ENCODE measurements around the gene ZNF654. TPM values are rescaled to one million over a fixed set of nuclear protein-coding genes. Genes with fewer than 3 reads are reported as not detected.

The ZNF654 gene
- total RNA-seq, 2 donors from 2014 or later: 13.2 to 30.8 TPM

GRCh38 chr3:88036221-88036620 lies 22.8 kb upstream of the ZNF654 start:
- H3K27me3 Mint-ChIP-seq: peaks cover 0 to 4% of the 10 kb centered on the region in 2 donors
- H3K9me3 Mint-ChIP-seq: no peaks in the 10 kb centered on the region
- no peak overlapping the region for H3K27ac Mint-ChIP-seq
- no peak overlapping the region for H3K4me3 Mint-ChIP-seq
- DNase-seq (ENCODE audit: low spot score) (no peak), ATAC-seq (no peak)
- H3K36me3 Mint-ChIP-seq: no peaks in the 10 kb centered on the region
- peaks cover 9 to 12% of the 10 kb centered on the region in 2 donors for H3K4me1 Mint-ChIP-seq (ENCODE audit: low read depth in 2 of 2)

GRCh38 chr3:88038566-88038965 lies 20.5 kb upstream of the ZNF654 start:
- H3K9me3 Mint-ChIP-seq: no peaks in the 10 kb centered on the region
- no peaks in the 10 kb centered on the region for H3K4me1 Mint-ChIP-seq (ENCODE audit: low read depth in 2 of 2)
- H3K4me3 Mint-ChIP-seq: no peak overlapping the region
- DNase-seq (ENCODE audit: low spot score): no peak
- no peaks in the 10 kb centered on the region for H3K36me3 Mint-ChIP-seq
- ATAC-seq: no peak
- no peak overlapping the region for H3K27ac Mint-ChIP-seq
- peaks cover 0 to 4% of the 10 kb centered on the region in 2 donors for H3K27me3 Mint-ChIP-seq

DNA sequence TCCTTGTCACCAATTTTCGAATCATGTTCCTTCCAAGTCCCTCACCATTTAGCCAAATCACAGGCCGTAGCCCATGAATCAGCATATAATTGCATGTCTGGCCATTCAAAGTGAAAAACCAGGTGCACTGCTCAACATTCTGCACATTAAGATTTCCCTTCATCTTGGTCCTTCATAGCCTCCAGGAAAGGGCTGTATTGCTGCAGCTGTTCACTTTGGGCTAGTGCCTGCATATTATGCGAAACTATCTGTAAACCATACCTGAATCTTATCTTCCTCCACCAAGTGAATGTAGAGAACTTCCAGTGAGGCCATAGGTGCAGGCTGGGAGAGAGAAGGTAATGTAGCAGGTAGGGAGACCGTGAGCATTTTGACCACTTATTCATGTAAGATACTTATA lies 18.5 kb upstream of the ZNF654 start:
- no peak overlapping the region for H3K27ac Mint-ChIP-seq
- H3K4me1 Mint-ChIP-seq (ENCODE audit: low read depth in 2 of 2): no peaks in the 10 kb centered on the region
- no peaks in the 10 kb centered on the region for H3K9me3 Mint-ChIP-seq
- ATAC-seq (no peak), DNase-seq (ENCODE audit: low spot score) (no peak)
- peaks cover 0 to 4% of the 10 kb centered on the region in 2 donors for H3K27me3 Mint-ChIP-seq
- no peak overlapping the region for H3K4me3 Mint-ChIP-seq
- no peaks in the 10 kb centered on the region for H3K36me3 Mint-ChIP-seq

GRCh38 chr3:88041005-88041404 lies 18.1 kb upstream of the ZNF654 start:
- Mint-ChIP-seq H3K36me3 (no peaks in the 10 kb centered on the region), H3K4me3 (no peak overlapping the region), H3K27me3 (peaks cover 0 to 4% of the 10 kb centered on the region in 2 donors), H3K4me1 (ENCODE audit: low read depth in 2 of 2) (no peaks in the 10 kb centered on the region), H3K27ac (no peak overlapping the region), H3K9me3 (no peaks in the 10 kb centered on the region)
- DNase-seq (ENCODE audit: low spot score): no peak
- ATAC-seq: no peak

- H3K4me1 Mint-ChIP-seq (ENCODE audit: low read depth in 2 of 2): no peaks in the 10 kb centered on the region
- H3K27ac Mint-ChIP-seq: no peak overlapping the region
- ATAC-seq (no peak), DNase-seq (ENCODE audit: low spot score) (no peak)
- no peaks in the 10 kb centered on the region for H3K27me3 Mint-ChIP-seq
- no peaks in the 10 kb centered on the region for H3K36me3 Mint-ChIP-seq
- H3K4me3 Mint-ChIP-seq: no peak overlapping the region
- no peaks in the 10 kb centered on the region for H3K9me3 Mint-ChIP-seq
Observed at GRCh38 chr3:88044411-88044810, 14.6 kb upstream of the ZNF654 start.

DNA sequence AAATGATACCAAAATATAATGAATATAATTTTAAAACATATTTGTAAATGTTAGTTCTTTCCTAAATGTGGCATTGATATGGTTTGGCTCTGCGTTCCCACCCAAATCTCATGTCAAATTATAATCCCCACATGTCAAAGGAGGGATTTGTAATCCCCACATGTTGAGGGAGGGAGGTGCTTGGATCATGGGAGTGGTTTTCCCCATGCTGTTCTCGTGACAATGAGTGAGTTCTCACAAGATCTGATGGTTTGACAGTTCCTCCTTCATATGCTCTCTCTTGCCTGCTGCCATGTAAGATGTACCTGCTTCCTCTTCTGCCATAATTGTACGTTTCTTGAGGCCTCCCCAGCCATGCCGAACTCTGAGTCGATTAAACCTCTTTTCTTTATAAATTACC lies 12.3 kb upstream of the ZNF654 start:
- H3K27ac Mint-ChIP-seq: no peak overlapping the region
- no peak for ATAC-seq
- no peaks in the 10 kb centered on the region for H3K9me3 Mint-ChIP-seq
- no peaks in the 10 kb centered on the region for H3K27me3 Mint-ChIP-seq
- no peak for DNase-seq (ENCODE audit: low spot score)
- H3K4me1 Mint-ChIP-seq (ENCODE audit: low read depth in 2 of 2): peaks cover 0 to 3% of the 10 kb centered on the region in 2 donors
- no peak overlapping the region for H3K4me3 Mint-ChIP-seq
- no peaks in the 10 kb centered on the region for H3K36me3 Mint-ChIP-seq

GRCh38 chr3:88057630-88058305 lies 1.3 kb upstream of the ZNF654 start:
- DNase-seq (ENCODE audit: low spot score) (no peak), ATAC-seq (no peak)
- peaks cover 38 to 52% of the 10 kb centered on the region in 2 donors for H3K4me1 Mint-ChIP-seq (ENCODE audit: low read depth in 2 of 2)
- no peaks in the 10 kb centered on the region for H3K27me3 Mint-ChIP-seq
- H3K4me3 Mint-ChIP-seq: peak overlapping the region; percentile 100
- H3K27ac Mint-ChIP-seq: peak overlapping the region; percentile 92 to 93
- peaks cover 35% of the 10 kb centered on the region for H3K36me3 Mint-ChIP-seq
- H3K9me3 Mint-ChIP-seq: no peaks in the 10 kb centered on the region

GRCh38 chr3:88058306-88058580 lies 812 bp upstream of the ZNF654 start:
- peaks cover 35% of the 10 kb centered on the region for H3K36me3 Mint-ChIP-seq
- peak overlapping the region; percentile 92 to 93 for H3K27ac Mint-ChIP-seq
- DNase-seq (ENCODE audit: low spot score) (no peak), ATAC-seq (no peak)
- H3K4me3 Mint-ChIP-seq: peak overlapping the region; percentile 100
- H3K4me1 Mint-ChIP-seq (ENCODE audit: low read depth in 2 of 2): peaks cover 41 to 51% of the 10 kb centered on the region in 2 donors
- no peaks in the 10 kb centered on the region for H3K27me3 Mint-ChIP-seq
- H3K9me3 Mint-ChIP-seq: no peaks in the 10 kb centered on the region

DNA sequence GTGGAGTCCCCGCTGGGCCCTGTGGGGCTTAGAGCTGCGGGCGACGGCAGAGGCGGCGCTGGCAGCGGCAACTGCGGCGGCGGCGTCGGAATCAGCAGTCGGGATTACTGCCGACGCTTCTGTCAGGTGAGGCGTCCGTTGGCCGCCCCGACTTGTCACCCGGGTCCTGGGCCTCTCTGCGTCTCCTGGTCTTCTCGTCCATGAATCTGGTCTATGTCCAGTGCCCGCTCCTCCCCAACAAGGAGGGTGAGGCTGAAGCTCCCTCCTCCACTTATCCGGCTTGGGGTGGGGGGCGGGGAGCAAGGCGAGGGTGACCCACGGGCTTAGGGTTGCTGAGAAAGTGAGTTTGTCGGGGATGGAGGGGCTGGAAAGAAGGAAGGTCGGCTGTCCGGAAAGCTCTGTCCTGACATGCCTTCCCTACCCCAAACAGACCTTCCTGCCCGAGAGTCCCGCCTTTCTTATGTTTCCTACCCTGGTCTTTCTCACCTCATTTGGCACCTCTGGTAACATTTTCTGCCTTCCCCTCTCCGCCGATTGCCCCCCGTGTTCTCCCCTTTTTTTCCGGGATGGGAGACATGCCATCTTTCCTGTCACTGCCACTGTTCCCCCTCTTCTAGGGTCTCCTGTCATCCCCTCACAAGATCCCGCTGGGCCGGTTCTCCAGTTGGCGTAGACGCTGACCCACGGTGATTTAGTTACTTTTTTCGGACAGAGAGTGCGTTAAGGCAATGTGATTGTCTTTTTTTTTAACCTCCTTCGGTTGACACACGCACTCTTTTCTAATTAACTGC lies 520 bp downstream of the ZNF654 start:
- peaks cover 33% of the 10 kb centered on the region for H3K36me3 Mint-ChIP-seq
- no peaks in the 10 kb centered on the region for H3K27me3 Mint-ChIP-seq
- H3K27ac Mint-ChIP-seq: peak overlapping the region; percentile 92 to 93
- H3K4me1 Mint-ChIP-seq (ENCODE audit: low read depth in 2 of 2): peaks cover 45 to 58% of the 10 kb centered on the region in 2 donors
- peak overlapping the region; percentile 100 for H3K4me3 Mint-ChIP-seq
- DNase-seq (ENCODE audit: low spot score) (no peak), ATAC-seq (no peak)
- no peaks in the 10 kb centered on the region for H3K9me3 Mint-ChIP-seq

- Mint-ChIP-seq H3K27ac (peak overlapping the region; percentile 13 to 58), H3K4me1 (ENCODE audit: low read depth in 2 of 2) (peaks cover 33 to 46% of the 10 kb centered on the region in 2 donors), H3K27me3 (no peaks in the 10 kb centered on the region), H3K9me3 (no peaks in the 10 kb centered on the region), H3K36me3 (peaks cover 17% of the 10 kb centered on the region), H3K4me3 (peak overlapping the region; percentile 32)
- ATAC-seq: no peak
- no peak for DNase-seq (ENCODE audit: low spot score)
Observed at GRCh38 chr3:88061746-88062145, 2.7 kb downstream of the ZNF654 start.

DNA sequence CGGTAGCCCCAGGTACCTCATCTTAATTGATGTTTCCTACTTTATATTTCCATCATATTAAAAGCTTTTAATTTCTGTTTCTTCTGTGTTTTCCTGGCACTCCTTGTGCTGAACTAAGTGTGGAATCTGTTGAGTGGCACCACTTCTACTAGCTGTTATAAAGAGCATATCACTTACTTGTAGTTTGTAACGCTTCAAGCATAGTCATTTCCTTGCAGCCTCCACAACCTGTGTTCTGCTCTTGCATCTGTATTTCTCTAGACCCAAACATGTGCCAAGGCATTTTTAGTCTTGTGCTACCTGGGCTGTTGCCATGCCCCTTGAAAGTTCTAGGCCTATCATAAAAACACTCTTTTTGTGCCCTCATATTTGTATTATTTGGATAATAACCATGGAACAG lies 16.0 kb downstream of the ZNF654 start:
- Mint-ChIP-seq H3K27me3 (no peaks in the 10 kb centered on the region), H3K4me1 (ENCODE audit: low read depth in 2 of 2) (peaks cover 35 to 39% of the 10 kb centered on the region in 2 donors), H3K4me3 (no peak overlapping the region), H3K9me3 (no peaks in the 10 kb centered on the region), H3K27ac (no peak overlapping the region), H3K36me3 (peaks cover 7% of the 10 kb centered on the region)
- DNase-seq (ENCODE audit: low spot score) (no peak), ATAC-seq (no peak)

DNA sequence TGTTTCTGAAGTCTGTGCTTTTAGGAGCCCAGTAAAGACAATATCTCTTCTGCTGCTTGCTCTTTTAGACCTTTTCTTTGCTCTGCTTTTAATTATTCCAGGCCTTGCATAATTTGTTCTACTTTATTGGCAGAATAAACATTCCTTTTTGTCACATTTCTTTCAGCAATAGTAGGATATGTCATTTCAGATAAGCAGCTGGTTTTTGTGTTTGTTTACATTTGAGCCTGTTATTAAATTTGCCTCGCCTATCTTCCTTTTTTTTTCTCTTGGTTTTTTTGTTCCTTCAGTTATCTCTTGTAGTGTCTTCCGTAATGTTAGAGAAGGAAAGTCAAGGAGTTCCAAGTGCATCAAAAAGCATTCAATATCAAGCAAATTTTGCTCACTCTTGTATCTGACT lies 16.4 kb downstream of the ZNF654 start:
- H3K4me3 Mint-ChIP-seq: no peak overlapping the region
- no peaks in the 10 kb centered on the region for H3K27me3 Mint-ChIP-seq
- no peak overlapping the region for H3K27ac Mint-ChIP-seq
- no peaks in the 10 kb centered on the region for H3K9me3 Mint-ChIP-seq
- DNase-seq (ENCODE audit: low spot score) (no peak), ATAC-seq (no peak)
- peaks cover 35 to 39% of the 10 kb centered on the region in 2 donors for H3K4me1 Mint-ChIP-seq (ENCODE audit: low read depth in 2 of 2)
- peaks cover 7% of the 10 kb centered on the region for H3K36me3 Mint-ChIP-seq

GRCh38 chr3:88076712-88077111 lies 17.7 kb downstream of the ZNF654 start:
- H3K9me3 Mint-ChIP-seq: no peaks in the 10 kb centered on the region
- peaks cover 7% of the 10 kb centered on the region for H3K36me3 Mint-ChIP-seq
- DNase-seq (ENCODE audit: low spot score) (no peak), ATAC-seq (no peak)
- no peak overlapping the region for H3K27ac Mint-ChIP-seq
- no peaks in the 10 kb centered on the region for H3K27me3 Mint-ChIP-seq
- H3K4me1 Mint-ChIP-seq (ENCODE audit: low read depth in 2 of 2): peaks cover 41 to 45% of the 10 kb centered on the region in 2 donors
- H3K4me3 Mint-ChIP-seq: no peak overlapping the region

DNA sequence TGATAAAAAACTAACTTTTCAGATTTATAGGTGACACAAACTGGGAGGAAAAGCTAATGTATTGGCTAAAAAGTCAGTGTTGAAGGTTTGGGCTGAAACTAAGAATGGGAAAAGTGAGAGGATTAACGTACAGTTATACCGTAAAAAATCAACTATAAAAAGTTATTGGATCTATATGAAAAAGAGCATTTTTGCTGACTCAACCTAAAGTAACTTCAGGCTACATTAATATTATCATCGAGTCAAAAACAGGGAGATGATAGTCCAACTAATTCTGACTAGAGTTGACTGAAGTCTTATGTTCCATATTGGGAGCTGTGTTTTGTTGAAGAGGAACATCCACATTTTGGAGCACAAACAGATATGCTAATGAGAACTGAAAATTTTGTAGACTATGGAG lies 19.9 kb downstream of the ZNF654 start:
- Mint-ChIP-seq H3K36me3 (no peaks in the 10 kb centered on the region), H3K27ac (no peak overlapping the region), H3K4me3 (no peak overlapping the region), H3K4me1 (ENCODE audit: low read depth in 2 of 2) (peaks cover 43 to 57% of the 10 kb centered on the region in 2 donors), H3K9me3 (no peaks in the 10 kb centered on the region), H3K27me3 (no peaks in the 10 kb centered on the region)
- ATAC-seq (no peak), DNase-seq (ENCODE audit: low spot score) (no peak)
